ENCODE data around the gene ADGRL4. TPM values are rescaled to one million over a fixed set of nuclear protein-coding genes. Genes with fewer than 3 reads are reported as not detected.

The ADGRL4 gene
- total and polyA plus RNA-seq, 2 of the 13 experiments (the other 11 are each of a cell fraction or from before 2014, with no cell fraction given), result not detected

- Histone ChIP-seq H3K9ac (ENCODE audit: insufficient read depth, low read depth, low read length) (no peak overlapping the region), H4K20me1 (ENCODE audit: insufficient read depth, low read length) (no peaks in the 10 kb centered on the region), H3K27ac (ENCODE audit: extremely low read length, insufficient read depth, low read length) (no peak overlapping the region), H3K4me1 (ENCODE audit: insufficient read depth, low read length) (no peaks in the 10 kb centered on the region), H2AFZ (ENCODE audit: low read length) (no peak overlapping the region), H3K36me3 (replicated peaks in 1 of 2; ENCODE audit: control insufficient read depth in 1 of 2, insufficient read depth in 2 of 2, low read length in 2 of 2) (no peaks in the 10 kb centered on the region), H3K4me3 (replicated peaks in 1 of 3; ENCODE audit: insufficient read depth in 1 of 3, low read depth in 2 of 3, low read length in 3 of 3) (no peak overlapping the region), H3K27me3 (ENCODE audit: control insufficient read depth in 1 of 2, insufficient read depth in 2 of 2, low read length in 2 of 2) (no peaks in the 10 kb centered on the region), H3K9me3 (ENCODE audit: low read length) (peaks cover 39% of the 10 kb centered on the region), H3K79me2 (ENCODE audit: insufficient read depth, low read length) (no peaks in the 10 kb centered on the region), H3K4me2 (ENCODE audit: low read depth, low read length) (no peak overlapping the region)
- no peak for FAIRE-seq
- ChIA-PET POLR2A (no interaction called here), CTCF (ENCODE audit: low intra/inter-chr PET ratio, low total read pairs) (no interaction called here)
- intact Hi-C loops (cut with micrococcal nuclease; ENCODE audit: unreplicated experiment) (no loop called here), in situ Hi-C loops (cut with HindIII; ENCODE audit: extremely low pct_ligation_motif_present, low pct_unique_long_range_greater_than_20kb) (no loop called here)
- no peak for DNase-seq (ENCODE audit: low spot score)
- no TSS peak for BruUV-seq (replicated peaks)
- TF ChIP-seq PTBP1 (IDR thresholded peaks at IDR 0.05; ENCODE audit: low read depth, low read length, poor library complexity, severe bottlenecking), result no peak
- no peak for TF ChIP-seq KDM4B (CRISPR knock-in tag; IDR thresholded peaks at IDR 0.05)
- no peak for TF ChIP-seq TP53 (CRISPR knock-in tag; conservative IDR thresholded peaks at IDR 0.05)
- no peak for TF ChIP-seq TRIM24 (CRISPR knock-in tag; IDR thresholded peaks at IDR 0.05)
- no peak for TF ChIP-seq FOXK2 (IDR thresholded peaks at IDR 0.05)
- TF ChIP-seq SMARCE1 (IDR thresholded peaks at IDR 0.05; ENCODE audit: borderline replicate concordance), result no peak
- no peak for TF ChIP-seq ZNF574 (CRISPR knock-in tag; IDR thresholded peaks at IDR 0.05)
- no peak for TF ChIP-seq SALL1 (CRISPR knock-in tag; IDR thresholded peaks at IDR 0.05)
- TF ChIP-seq ZNF552 (CRISPR knock-in tag; IDR thresholded peaks at IDR 0.05; ENCODE audit: borderline replicate concordance), result no peak
- TF ChIP-seq ZNF605 (CRISPR knock-in tag; IDR thresholded peaks at IDR 0.05), result no peak
- TF ChIP-seq ZKSCAN5 (CRISPR knock-in tag; IDR thresholded peaks at IDR 0.05), result no peak
- TF ChIP-seq IRF9 (CRISPR knock-in tag; IDR thresholded peaks at IDR 0.05; ENCODE audit: borderline replicate concordance), result no peak
- TF ChIP-seq XRCC5 (optimal IDR thresholded peaks at IDR 0.05; ENCODE audit: low read length), result no peak
- no peak for TF ChIP-seq MXD4 (CRISPR knock-in tag; IDR thresholded peaks at IDR 0.05)
- no peak for TF ChIP-seq ZBTB8A (CRISPR knock-in tag; IDR thresholded peaks at IDR 0.05; ENCODE audit: borderline replicate concordance, low read depth)
- no peak for TF ChIP-seq ZNF761 (CRISPR knock-in tag; conservative IDR thresholded peaks at IDR 0.05)
- TF ChIP-seq SP4 (CRISPR knock-in tag; IDR thresholded peaks at IDR 0.05), result no peak
- no peak for TF ChIP-seq NR2C2 (CRISPR knock-in tag; IDR thresholded peaks at IDR 0.05; ENCODE audit: borderline replicate concordance)
- ATAC-seq, result no peak
- 0% methylated on average over 1 of the region's 1 CpG for WGBS (ENCODE audit: low lambda C conversion rate)
These were observed 9.7 kb downstream of the ADGRL4 start for GRCh38 chr1:78996791-78997190.
